ENCODE measurements around the gene C6orf163. TPM values are rescaled to one million over a fixed set of nuclear protein-coding genes. Genes with fewer than 3 reads are reported as not detected.

The C6orf163 gene
- polyA plus RNA-seq, 5 donors, result 5.7 to 10.8 (median 6.3) TPM

DNA sequence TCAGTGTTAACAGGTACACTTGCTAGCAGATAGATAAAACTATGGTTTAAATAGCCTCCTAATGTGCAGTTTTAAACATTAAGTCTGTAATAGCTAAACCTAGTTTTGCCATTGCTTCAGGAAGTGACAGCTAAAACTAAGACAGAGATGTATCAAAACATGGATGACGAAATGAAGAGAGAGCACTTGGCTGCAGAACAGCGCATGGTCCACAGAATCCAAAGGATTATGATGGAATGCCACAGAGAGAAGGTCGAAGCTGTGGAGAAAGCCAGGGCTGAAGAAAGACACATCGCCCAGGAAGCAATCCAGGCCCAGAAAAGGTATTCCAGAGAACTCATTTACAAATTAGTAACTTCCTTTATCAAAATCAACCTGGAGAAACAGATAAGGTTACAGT is 11.6 kb downstream of the C6orf163 start:
- no peak for DNase-seq

DNA sequence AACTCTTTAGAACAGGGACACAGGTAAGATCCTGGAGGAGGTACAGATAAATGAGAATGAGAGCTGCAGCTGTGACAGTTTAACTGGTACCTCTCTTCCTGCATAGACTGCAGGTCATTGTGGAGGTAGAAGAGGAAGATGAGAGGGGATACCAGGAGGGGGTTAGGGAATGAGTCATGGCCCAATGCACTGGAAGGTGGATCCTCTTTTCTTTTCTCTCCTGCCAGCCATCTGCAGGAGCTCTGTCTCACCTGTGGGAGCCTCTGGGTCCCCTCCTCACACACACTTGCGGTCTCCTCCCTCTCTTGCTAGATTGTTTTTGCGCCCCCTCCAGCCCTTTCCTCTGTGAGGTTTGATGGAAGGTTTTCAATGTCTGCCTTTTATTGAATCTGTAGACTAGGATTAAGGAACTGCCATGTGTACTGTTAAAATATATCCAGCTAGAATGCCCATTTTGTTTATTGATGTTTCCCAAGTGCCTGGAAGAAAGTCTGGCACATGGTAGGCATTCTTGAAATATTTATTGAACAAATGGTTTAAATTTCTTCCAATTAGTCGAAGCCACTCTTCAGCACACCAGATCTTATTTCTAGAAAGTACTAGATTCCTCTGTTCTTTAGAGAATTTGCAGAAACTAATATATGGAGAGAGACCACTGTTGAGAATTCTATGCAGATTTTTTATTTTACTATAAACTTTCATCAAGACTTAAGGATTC is 13.0 kb downstream of the C6orf163 start:
- DNase-seq, result no peak

- no peak for DNase-seq
Measured at GRCh38 chr6:87364602-87365252, 20.1 kb downstream of the C6orf163 start.

- no peak for DNase-seq
Measured at GRCh38 chr6:87366072-87366827, 21.6 kb downstream of the C6orf163 start.

GRCh38 chr6:87366899-87367298 is 22.3 kb downstream of the C6orf163 start:
- no peak for DNase-seq

GRCh38 chr6:87373377-87373776 is 28.8 kb downstream of the C6orf163 start:
- no peak for DNase-seq

DNA sequence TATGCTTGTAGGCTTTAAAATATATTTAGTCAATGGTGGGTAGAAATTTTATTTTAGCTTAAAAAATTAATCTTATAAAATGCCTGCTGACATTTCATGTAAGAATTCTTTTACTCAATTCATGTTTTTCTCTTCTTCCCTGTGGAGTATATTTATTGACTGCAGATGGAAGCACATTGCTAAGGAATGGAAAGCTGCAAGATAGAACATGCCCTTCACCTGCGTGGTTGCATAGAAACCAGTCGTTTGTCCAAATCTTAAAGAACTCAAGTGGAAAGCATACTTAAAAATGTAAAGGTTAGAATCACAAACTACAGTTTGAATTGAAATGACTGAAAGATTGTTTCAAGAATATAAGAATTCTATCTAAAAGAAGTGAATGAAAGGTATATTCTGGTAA is 30.7 kb downstream of the C6orf163 start:
- no peak for DNase-seq

GRCh38 chr6:87376643-87377042 is 32.0 kb downstream of the C6orf163 start:
- no peak for DNase-seq

DNA sequence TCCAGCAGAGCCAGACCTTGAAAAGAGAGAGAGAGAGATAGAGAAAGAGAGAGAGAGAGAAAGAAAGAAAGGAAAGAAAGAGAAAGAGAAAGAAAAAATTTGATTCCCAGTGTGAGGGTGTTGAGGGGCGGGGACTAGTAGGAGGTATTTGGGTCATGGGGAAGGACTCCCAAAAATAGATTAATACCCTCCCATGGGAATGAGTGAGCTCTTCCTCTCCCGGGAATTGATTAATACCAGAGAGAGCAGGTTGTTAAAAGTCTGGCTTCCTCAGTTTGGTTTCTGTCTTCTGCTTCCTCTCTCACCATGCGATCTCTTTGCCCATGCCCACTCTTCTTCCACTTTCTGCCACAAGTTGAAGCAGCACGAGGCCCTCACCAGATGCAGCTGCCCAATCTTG is 34.3 kb downstream of the C6orf163 start:
- DNase-seq, result no peak

DNA sequence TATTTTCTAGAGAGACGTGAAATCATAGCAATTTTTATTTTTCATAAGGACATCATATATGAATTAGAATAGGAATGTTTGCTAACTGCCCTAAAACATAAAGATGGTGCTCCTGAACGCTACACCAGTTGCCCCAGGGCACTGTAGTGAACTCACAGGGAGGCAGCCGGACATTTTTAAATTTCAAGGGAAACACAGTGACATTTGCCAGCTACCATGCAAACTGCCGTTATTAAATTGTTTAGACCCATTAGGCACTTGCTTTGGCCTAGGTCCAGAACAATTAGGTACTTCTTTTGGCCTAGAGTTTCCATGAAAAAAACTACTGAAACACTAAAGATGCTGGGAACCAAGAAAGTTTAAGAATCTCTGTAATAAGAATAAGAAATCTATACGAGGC is 38.2 kb downstream of the C6orf163 start:
- DNase-seq, result no peak

DNA sequence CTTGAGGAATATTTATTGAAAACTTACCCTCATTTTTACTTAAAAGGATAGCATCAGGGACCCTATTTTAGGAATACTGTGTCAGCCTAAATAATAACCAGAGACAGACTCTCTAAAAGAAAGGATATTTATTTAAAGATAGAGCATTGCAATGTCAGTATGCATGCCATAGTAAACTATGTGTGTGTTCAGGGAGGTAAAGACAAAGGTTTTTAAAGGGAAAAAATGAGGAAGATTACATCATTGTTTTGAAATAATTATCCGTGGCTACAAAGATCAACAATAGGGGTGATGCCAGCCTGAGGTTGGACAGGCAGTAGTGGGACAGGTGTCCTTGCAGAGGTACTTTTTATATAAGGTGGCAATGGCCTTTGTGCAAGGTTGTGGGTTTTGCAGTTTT is 39.4 kb downstream of the C6orf163 start:
- DNase-seq, result no peak

DNA sequence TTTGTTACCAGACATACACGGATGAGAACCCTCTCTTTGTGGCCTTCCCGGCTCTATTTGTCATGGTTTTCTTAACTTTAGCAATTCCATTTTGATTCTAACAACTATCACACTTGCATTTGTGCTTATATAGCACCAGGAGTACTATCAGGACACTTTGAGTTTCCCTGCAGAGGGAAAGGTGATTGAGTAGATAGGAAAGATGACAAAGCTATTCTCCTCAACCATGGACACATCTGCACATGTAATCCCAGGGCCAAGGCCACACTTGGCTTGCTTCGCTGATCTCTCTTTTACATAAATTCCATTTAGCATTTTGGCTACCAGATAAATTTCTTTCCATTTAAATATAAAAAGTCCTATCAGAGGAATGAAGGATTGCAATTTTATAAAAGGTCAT is 39.8 kb downstream of the C6orf163 start:
- no peak for DNase-seq

GRCh38 chr6:87391334-87391733 is 46.7 kb downstream of the C6orf163 start:
- peak in 1 of 2 donors; percentile 11 for DNase-seq

- peak; percentile 38 to 61 for DNase-seq
Measured at GRCh38 chr6:87393026-87393622, 48.5 kb downstream of the C6orf163 start.

DNA sequence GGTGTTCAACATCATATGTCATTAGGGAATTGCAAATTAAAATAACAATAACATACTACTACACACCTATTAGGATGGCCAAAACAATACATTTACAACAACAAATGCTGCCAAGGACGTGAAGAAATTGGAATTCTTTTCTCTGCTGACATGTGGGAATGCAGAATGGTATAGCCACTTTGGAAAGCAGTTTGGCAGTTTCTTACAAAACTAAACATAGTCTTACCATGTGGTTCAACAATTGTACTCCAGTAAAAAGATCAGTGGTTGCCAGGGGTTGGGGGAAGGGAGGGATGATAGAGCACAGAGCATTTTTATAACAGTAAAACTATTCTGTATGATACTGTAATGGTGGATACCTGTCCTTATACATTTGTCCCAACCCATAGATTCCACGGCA is 50.8 kb downstream of the C6orf163 start:
- DNase-seq, result no peak

DNA sequence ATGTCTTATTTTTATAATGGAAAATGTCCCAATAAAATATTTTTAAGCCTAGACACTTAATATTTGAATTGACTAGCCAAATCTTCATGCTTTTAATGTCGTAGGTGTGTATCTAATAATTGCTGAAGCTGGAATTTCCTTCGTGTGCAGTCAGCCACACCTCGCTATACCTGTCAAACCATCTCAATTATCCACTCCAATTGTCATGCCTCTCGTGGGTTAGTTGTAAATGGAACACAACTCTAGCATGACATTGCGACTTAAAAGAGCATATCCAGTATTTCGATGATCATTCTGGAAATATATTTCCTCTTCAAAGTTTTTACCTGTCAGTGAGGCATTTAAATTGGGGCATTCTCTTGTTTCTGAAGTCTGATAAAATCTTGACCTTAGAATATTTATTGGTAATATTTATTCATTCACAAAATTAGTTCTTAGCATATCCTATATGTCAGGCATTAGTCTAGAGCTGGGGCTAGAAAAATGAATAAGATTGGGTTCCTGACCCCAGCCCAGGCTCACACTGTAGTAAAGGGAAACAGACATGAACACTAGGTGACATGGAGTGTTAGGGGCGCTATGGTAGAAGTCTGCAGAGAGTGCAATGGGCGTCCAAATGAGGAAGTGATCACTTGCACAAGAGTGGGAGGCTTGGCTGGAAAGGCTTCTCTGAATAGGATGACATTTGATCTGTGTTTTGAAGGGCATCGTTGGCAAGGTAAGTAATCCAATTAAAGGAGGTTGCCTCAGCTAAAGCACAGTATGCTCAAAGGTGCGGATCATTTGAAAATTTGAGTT is 52.2 kb downstream of the C6orf163 start:
- no peak for DNase-seq

DNA sequence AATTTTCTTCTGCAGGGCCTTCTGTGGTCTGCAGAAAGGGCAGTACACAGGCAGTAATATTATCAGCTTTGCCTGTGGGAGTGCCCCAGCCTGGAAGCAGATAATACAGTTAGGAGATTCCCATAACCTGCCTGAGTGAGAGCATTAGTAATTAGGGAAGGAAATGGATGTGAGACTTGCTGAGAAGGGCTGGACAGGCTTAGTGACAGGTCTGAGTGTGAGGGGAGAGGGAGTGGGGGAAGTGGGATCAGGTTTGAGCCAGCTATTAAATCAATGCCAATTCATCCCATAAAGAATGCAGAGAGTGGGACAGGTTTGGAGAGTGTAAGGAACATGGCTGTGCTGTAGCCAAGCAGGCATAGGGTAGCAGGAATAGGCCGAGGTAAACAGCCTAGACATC is 53.0 kb downstream of the C6orf163 start:
- no peak for DNase-seq

- no peak for DNase-seq
Measured at GRCh38 chr6:87401832-87402231, 57.2 kb downstream of the C6orf163 start.

- peak in 1 of 2 donors; percentile 61 for DNase-seq
Measured at GRCh38 chr6:87407561-87407900, 62.9 kb downstream of the C6orf163 start.

DNA sequence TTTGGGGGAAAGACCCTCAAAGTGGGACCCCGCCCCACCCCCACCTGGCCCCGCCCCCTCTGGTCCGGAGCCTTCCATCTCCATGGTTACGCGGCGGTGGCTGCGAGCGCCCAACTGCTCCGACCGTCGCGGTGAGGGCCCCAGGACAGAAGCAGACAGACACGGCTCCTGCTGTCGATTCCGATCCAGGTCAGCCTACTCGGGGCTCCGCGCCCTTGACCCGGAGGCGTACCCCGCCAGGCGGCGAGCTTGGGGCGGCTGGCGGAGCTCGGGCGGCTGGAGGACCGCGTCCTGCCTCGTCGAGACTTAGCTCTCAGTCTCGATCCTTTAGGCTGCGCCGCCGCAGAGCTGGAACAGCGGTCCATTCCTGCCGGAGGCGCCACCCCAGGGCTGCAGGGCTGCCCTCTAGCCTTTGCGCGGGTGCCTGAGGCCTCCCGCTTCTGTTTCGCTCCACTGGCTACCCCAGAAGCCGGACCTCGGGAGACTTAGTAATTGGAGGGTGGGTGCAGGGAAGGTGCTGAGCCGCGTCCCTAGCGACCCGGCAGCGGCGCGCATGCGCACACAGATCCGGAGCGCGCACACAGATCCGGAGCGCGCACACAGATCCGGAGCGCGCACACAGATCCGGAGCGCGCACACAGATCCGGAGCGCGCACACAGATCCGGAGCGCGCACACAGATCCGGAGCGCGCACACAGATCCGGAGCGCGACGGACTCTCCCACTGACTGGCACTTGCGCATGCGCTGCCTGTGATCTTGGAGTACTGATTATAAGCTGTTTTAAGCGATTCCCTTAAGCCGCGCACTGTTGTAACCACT is 63.5 kb downstream of the C6orf163 start, which contains the start of gene CFAP206:
CFAP206 (plus strand) TSS at position 72 of the 820 bp plus-strand sequence. CDS start 1,868 bp downstream, outside the sequence.
- peak; percentile 89 to 91 for DNase-seq

- no peak for DNase-seq
Measured at GRCh38 chr6:87408721-87409155, 64.1 kb downstream of the C6orf163 start.
